Esophagus mucosa (tissue), 1 donor: ENCODE measurements around the gene CAMKK2. TPM values are rescaled to one million over a fixed set of nuclear protein-coding genes. Genes with fewer than 3 reads are reported as not detected.
"Not testable (repeated sequence)": the region's sequence is repeated elsewhere in the genome, so short reads cannot be mapped to it uniquely, and the experiment has no call there.

Experiments
- ATAC-seq: fragments of 200-7000 bp; cut with Tn5 transposase; one replicate; pipeline ENCODE4 v1.9.1; 2020
- total RNA-seq: library from RNA; stranded (reverse); gene quantifications from one replicate; pipeline ENCODE4 v1.2.4, GENCODE V29; 2023
- donor health status: DM: yes; HTN: yes; CAD: no.

Gene CAMKK2
- total RNA-seq, 1 donor from 2014 or later = 17.5 TPM

- ATAC-seq = no peak
These were observed 51.5 kb downstream of the CAMKK2 start for GRCh38 chr12:121245031-121245430.

- ATAC-seq = no peak
These were observed 55.1 kb downstream of the CAMKK2 start for GRCh38 chr12:121241156-121241970.

GRCh38 chr12:121240484-121241101 lies 55.9 kb downstream of the CAMKK2 start:
- peak; percentile 33 for ATAC-seq

GRCh38 chr12:121240062-121240420 lies 56.5 kb downstream of the CAMKK2 start:
- ATAC-seq = no peak

GRCh38 chr12:121239351-121240061 lies 57.0 kb downstream of the CAMKK2 start:
- no peak for ATAC-seq

- no peak for ATAC-seq
These were observed 57.7 kb downstream of the CAMKK2 start for GRCh38 chr12:121238604-121239350.

GRCh38 chr12:121238086-121238485 lies 58.4 kb downstream of the CAMKK2 start:
- no peak for ATAC-seq

- no peak for ATAC-seq
These were observed 59.1 kb downstream of the CAMKK2 start for GRCh38 chr12:121237415-121237814.

GRCh38 chr12:121236776-121237175 lies 59.7 kb downstream of the CAMKK2 start:
- no peak for ATAC-seq

GRCh38 chr12:121233628-121234020 lies 62.9 kb downstream of the CAMKK2 start:
- no peak for ATAC-seq

GRCh38 chr12:121232977-121233627 lies 63.4 kb downstream of the CAMKK2 start:
- ATAC-seq = no peak

- ATAC-seq = no peak
These were observed 64.3 kb downstream of the CAMKK2 start for GRCh38 chr12:121232163-121232562.

- ATAC-seq = no peak
These were observed 66.0 kb downstream of the CAMKK2 start for GRCh38 chr12:121230538-121230907.

- ATAC-seq = peak; percentile 69
These were observed 66.5 kb downstream of the CAMKK2 start for GRCh38 chr12:121229826-121230537.

GRCh38 chr12:121228919-121229665 lies 67.4 kb downstream of the CAMKK2 start:
- no peak for ATAC-seq

GRCh38 chr12:121227294-121227693 lies 69.2 kb downstream of the CAMKK2 start:
- peak; percentile 84 for ATAC-seq

GRCh38 chr12:121226871-121227270 lies 69.6 kb downstream of the CAMKK2 start:
- ATAC-seq = not testable (repeated sequence)

GRCh38 chr12:121226399-121226798 lies 70.1 kb downstream of the CAMKK2 start:
- ATAC-seq = no peak

- ATAC-seq = no peak
These were observed 71.9 kb downstream of the CAMKK2 start for GRCh38 chr12:121224591-121224990.
